Measurements from ENCODE around the gene EWSR1.

EWSR1 gene

DNA sequence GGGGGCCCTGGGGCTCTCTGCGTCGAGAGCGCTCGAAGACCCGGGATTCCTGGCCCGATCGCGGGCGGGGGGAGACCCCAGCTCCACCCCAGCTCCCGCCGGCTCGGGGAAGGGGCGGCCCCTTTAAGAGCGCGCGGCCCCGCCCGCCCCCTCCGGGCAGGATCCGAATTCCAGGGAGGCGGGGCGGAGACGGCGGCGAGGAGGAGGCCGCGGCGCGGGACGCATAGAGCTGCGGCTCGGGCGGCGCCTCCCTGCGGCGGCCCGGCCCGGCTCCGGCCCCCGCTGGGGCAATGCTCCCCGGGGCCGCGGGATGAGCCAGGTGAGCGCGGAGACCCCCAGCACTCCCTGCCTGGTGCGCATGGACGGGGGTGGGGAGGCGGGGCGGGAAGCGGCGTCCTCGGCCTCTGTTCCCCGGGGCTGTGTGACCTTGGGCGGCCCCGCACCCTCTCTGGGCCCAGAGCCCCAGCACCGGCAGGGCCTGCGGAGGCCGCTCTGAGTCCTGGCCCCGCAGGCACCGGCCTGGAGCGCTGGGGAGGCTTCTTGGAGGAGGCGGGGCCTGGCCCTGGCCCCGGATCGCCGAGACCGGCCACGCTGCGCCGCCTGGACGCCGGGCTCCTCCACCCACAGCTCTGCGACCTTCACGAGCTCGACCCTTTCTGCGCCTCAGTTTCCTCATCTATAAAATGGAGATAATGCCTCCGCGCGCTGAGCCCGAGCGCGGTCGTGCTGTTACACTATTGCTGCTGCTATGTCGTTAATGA is 38.9 kb downstream of the EWSR1 start:
- peak; percentile 79 for DNase-seq (ENCODE audit: low spot score)

DNA sequence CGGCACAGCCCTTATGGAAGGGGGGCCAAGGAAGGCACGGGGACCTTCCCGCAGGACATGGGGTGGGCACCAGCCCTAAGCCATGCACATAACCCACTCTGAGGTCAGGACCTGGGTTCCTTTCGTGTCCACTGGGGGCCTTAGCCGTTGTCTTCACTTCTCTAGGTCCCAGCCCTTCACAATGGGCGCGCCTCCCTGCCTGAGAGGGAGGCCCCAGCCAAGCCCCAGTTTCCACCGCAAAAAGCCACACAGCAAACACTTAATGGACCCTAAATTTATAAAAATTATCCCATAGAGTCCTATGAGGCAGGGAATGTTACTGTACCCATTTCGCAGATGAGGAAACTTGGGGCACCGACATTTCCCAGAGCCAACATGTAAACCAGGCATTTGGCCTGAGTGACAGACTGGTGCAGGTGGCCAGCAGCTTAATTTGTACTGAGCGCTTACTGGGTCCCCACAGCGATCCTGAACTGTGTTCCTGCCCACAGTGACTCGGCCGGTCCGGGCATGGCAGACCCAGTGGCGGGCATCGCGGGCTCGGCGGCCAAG is 39.6 kb downstream of the EWSR1 start:
- no peak for DNase-seq (ENCODE audit: low spot score)

- DNase-seq (ENCODE audit: low spot score): no peak
These were observed 40.2 kb downstream of the EWSR1 start for GRCh38 chr22:29308148-29308790.

DNA sequence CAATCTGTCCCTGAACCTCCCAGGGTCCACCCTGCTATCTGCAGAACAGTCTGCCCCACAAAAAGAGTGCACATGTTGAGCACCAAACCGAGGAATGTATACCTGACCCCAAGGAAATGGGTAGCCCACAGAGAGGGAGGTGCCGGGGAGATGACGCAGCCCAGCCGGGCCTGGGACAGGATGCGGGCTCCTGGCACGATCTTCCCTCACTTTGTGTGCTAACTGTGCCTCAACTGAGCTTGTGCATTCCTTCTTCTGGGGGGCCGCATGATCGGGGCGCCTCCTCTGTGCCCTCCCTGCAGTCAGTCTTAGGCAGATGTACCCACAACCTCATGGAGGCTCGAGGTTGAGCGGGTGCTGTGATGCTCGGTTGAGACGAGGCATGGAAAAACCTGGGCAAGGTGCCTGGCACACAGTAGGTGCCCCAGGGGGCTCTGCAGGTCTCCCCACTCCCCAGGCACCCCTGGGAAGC is 40.8 kb downstream of the EWSR1 start:
- no peak for DNase-seq (ENCODE audit: low spot score)

- DNase-seq (ENCODE audit: low spot score): no peak
These were observed 41.4 kb downstream of the EWSR1 start for GRCh38 chr22:29309332-29310064.

- no peak for DNase-seq (ENCODE audit: low spot score)
These were observed 42.2 kb downstream of the EWSR1 start for GRCh38 chr22:29310065-29310862.

DNA sequence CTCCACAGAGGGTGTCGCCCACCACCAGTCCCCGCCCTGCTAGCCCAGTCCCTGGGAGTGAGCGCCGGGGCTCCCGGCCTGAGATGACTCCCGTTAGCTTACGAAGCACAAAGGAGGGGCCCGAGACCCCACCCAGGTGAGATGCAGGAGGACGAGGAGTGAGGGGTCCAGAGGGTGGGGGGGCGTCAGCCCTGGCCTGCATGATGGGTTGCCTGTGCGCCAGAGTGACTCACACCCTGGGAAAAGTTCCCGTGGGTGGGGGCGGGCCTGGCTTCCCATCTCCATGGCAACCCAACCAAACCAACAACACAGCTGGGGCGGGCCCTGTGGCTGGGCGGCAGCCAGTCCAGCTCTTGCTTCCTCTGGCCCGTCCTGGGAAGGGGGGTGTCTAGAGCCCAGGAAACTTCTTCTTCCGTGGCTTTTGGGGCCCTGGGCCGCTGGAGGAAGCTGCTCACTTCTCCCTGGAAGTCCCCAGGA is 42.8 kb downstream of the EWSR1 start:
- peak; percentile 99 for DNase-seq (ENCODE audit: low spot score)

- no peak for DNase-seq (ENCODE audit: low spot score)
These were observed 43.6 kb downstream of the EWSR1 start for GRCh38 chr22:29311464-29312217.

DNA sequence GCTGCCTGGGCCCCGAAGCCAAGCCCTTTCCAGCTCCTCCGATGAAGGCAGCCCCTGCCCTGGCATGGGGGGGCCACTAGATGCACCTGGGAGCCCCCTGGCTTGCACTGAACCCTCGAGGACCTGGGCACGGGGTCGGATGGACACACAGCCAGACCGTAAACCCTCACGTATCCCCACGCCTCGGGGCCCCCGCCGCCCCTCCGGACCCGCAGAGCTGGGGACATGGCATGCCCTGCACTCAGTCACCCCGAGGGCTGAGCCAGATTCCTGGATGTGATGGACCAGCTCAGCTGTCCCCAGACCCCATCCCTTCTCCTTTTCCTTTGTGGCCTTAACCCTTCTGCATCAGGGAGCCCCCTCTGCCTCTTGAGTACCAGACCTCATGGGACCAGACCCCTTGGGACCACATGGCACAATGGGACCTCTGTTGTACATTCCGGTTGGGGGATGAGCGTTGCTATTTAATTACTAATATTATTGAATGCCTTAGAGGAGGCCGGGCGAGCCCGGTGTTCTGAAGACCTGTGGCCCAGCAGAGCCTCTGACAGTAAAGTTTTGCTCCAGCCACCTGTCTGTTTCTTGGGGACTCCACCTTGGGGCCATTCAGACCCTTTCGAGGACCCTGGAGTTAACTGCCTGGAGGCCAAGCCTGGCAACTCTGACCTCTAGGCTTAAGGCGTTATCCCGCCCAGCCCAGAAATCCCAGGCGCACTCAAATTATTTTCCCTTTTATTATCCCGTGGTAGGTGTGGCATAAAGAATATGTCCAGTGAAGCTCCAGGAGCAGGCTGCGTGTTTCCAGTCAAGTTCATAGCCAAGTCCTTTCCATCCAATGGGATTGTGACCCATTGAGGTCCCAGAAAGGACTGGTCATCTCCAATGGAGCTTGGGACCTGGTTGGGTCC is 44.4 kb downstream of the EWSR1 start:
- peak; percentile 71 for DNase-seq (ENCODE audit: low spot score)

DNA sequence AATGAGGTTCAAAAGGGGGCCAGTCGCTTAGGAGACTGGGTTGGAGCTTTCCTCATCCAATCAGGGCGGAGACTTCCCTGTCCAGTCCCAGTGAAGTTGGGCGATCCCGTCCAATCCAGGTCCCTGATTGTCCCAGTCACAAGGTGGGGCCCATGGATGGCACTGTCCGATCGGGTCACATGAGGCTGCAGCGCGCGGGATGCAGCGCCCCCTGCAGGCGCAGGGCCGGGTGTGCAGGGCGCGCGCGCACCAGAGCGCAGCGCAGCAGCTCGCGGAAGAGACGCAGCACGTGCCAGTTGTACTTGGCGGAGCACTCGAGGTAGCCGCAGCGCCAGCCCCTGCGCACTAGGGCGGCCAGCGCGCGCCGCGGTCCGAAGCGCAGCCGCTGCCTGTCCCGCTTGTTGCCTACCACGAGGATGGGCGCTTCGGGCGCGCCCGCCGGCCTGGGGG is 45.1 kb downstream of the EWSR1 start:
- peak; percentile 49 for DNase-seq (ENCODE audit: low spot score)

DNA sequence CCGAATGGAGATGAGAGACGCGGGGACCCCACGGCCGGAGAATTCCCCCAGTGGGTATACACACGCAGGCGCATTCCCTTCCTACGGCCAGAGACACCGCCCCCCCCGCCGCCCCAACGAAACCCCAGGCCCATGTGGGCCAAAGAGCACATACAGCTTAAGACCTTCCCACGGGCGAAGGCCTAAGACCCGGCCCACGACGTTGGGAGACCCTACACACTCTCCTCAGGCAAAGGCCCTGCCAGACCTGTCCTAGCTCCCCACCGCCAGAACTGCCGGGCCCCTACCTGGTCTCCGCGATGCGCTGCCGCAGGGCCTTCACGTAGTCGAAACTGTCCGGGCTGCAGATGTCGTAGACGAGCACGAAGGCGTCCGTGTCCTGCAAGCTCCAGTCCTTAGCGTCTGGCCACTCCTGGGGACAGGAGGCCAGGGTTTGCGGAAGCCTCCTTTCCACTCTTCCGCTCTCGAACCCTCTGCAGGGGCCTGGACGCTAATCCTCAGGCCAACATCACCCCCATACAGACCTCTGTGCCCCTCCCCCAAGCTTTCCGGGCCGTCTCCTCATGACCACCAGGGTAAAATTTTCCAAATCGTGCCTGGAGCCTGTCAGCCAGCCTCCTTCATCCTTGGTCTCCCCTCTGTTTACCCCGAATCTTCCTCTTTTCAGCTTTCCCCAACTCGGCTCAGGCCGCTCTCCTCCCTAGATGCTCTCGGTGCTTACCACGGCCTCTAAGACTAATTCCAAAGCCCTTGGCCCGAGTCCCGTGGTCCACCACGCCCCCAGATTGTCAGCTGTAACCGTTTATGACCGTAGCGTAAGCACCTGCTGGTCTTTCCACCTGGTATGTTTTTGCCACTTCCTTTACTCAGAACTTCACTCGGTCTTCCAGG is 45.8 kb downstream of the EWSR1 start:
- DNase-seq (ENCODE audit: low spot score): no peak

- DNase-seq (ENCODE audit: low spot score): no peak
These were observed 46.6 kb downstream of the EWSR1 start for GRCh38 chr22:29314537-29315285.

GRCh38 chr22:29315286-29316140 is 47.4 kb downstream of the EWSR1 start, which contains the start of gene RASL10A:
RASL10A (minus strand) TSS chr22:29315697; CDS start chr22:29315246, 451 bp downstream.
- no peak for DNase-seq (ENCODE audit: low spot score)

- DNase-seq (ENCODE audit: low spot score): no peak
These were observed 48.2 kb downstream of the EWSR1 start for GRCh38 chr22:29316141-29316828.

DNA sequence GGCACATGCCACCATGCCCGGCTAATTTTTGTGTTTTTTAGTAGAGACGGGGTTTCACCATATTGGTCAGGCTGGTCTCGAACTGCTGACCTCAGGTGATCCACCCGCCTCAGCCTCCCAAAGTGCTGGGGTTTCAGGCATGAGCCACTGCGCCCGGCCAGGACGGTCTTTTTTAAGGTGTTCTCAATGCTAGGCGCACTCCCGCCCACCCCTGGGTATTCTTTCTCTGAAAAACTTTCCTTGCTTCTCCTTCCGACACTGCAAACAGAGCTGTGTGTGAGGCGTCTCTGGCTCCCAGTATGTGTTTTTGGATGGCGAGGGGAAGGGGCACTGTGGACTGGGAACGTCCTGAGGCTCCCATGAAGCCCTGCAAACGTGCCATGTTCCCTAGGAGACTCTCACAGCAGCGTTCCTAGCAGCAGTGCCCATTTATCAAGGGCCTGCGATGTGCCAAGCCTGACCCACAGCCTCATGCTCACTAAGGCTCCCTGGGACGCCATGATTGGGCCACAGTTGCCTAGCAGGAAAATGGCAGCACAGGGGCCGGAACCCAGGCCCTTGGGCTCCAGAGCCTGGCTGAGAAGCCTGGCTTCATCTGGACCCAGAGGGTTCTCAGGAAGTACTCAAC is 49.9 kb downstream of the EWSR1 start:
- no peak for DNase-seq (ENCODE audit: low spot score)

GRCh38 chr22:29319072-29319471 is 51.0 kb downstream of the EWSR1 start:
- DNase-seq (ENCODE audit: low spot score): no peak
